ENCODE data around the gene IFRD2. TPM values are rescaled to one million over a fixed set of nuclear protein-coding genes. Genes with fewer than 3 reads are reported as not detected.

IFRD2 gene, protein sequence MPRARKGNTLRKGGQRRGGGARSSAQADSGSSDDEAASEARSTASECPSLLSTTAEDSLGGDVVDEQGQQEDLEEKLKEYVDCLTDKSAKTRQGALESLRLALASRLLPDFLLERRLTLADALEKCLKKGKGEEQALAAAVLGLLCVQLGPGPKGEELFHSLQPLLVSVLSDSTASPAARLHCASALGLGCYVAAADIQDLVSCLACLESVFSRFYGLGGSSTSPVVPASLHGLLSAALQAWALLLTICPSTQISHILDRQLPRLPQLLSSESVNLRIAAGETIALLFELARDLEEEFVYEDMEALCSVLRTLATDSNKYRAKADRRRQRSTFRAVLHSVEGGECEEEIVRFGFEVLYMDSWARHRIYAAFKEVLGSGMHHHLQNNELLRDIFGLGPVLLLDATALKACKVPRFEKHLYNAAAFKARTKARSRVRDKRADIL
- 135 and 160 TPM in 2 replicates for total RNA-seq (2012; rRNA removed)

DNA sequence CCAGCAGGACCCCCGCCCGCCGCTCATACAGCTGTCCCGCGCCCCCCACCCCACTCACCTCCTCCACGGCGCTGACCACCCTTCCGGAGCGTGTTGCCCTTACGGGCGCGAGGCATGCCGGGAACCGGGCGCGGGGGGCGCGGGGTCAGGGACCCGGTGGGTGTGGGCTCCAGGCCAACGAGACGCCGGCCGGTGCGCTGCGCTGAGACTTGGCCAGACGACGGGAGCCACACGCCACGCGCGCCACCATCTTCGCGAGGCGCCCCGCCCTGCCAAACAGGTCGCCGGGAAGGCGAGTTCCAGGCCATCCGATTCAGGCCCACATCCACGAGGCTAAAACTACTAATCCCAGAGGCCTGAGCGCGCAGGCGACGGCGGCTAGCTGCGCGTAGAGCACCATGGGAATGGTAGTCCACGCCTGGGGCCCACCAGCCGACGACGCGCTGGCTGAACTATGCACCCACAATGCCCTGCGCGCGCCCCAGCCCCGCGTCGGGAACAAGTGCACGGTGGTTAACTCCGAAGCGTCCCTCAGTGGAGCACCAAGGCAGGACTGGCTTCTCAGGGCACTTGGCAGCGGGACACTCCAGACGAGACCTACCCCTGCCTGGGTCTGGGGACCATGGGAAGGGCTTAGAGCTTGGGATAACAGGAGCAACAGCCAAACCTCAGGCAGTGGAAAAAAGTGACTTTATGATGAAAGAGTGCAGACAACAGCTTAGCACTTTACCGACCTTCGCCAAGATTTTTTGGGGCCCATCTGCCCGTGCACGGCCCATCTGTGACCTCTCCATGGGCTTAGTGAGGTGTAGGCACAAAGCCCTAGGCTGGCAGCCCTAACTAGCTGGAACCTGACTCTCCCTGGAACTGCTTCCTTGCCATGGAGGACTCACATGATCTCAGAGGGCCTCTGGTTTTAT, at the start of gene IFRD2:
IFRD2 (minus strand) TSS at position 271 of the 920 bp plus-strand sequence; CDS start at position 116, 155 bp downstream.
- Histone ChIP-seq H3K36me3 (ENCODE audit: insufficient read depth, low read length) (peaks cover 27% of the 10 kb centered on the region), H3K9ac (ENCODE audit: low read depth, low read length) (peak within 1 kb of the TSS; percentile 88), H3K9me3 (replicated peaks; ENCODE audit: low read length) (no peaks in the 10 kb centered on the region), H3K4me3 (ENCODE audit: low read length) (peak within 1 kb of the TSS; percentile 85), H3K27me3 (ENCODE audit: control insufficient read depth, insufficient read depth, low read length) (no peaks in the 10 kb centered on the region), H3K4me1 (ENCODE audit: control insufficient read depth, insufficient read depth, low read length) (peaks cover 6% of the 10 kb centered on the region), H3K4me2 (ENCODE audit: low read length) (peak within 1 kb of the TSS; percentile 91)

DNA sequence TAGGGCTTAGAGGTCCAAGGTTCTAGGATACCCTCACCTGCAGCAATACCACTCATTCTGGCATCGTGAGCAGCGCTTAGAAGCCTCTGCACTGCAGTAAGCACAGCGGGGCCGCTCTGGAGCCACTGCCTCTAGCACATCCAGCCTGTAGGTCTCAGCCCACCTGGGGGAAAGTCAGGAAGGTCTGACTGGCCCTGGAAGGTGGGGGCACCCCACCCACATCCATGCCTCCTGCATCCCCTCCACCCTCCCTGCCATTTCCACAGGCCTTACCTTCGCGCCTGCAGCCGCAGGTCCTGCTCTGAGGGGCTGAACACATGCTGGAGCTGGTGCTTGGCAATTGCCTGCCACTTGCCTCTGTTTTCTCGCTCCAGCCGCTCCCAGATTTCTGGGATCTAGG, 49.3 kb upstream of the IFRD2 start:
- Histone ChIP-seq H3K36me3 (ENCODE audit: insufficient read depth, low read length) (no peaks in the 10 kb centered on the region), H3K4me3 (ENCODE audit: low read length) (peak overlapping the region; percentile 79), H3K27me3 (ENCODE audit: control insufficient read depth, insufficient read depth, low read length) (no peaks in the 10 kb centered on the region), H3K9me3 (replicated peaks; ENCODE audit: low read length) (no peaks in the 10 kb centered on the region), H3K4me1 (ENCODE audit: control insufficient read depth, insufficient read depth, low read length) (peaks cover 46% of the 10 kb centered on the region), H3K4me2 (ENCODE audit: low read length) (peak overlapping the region; percentile 81), H3K9ac (ENCODE audit: low read depth, low read length) (peak overlapping the region; percentile 82)

DNA sequence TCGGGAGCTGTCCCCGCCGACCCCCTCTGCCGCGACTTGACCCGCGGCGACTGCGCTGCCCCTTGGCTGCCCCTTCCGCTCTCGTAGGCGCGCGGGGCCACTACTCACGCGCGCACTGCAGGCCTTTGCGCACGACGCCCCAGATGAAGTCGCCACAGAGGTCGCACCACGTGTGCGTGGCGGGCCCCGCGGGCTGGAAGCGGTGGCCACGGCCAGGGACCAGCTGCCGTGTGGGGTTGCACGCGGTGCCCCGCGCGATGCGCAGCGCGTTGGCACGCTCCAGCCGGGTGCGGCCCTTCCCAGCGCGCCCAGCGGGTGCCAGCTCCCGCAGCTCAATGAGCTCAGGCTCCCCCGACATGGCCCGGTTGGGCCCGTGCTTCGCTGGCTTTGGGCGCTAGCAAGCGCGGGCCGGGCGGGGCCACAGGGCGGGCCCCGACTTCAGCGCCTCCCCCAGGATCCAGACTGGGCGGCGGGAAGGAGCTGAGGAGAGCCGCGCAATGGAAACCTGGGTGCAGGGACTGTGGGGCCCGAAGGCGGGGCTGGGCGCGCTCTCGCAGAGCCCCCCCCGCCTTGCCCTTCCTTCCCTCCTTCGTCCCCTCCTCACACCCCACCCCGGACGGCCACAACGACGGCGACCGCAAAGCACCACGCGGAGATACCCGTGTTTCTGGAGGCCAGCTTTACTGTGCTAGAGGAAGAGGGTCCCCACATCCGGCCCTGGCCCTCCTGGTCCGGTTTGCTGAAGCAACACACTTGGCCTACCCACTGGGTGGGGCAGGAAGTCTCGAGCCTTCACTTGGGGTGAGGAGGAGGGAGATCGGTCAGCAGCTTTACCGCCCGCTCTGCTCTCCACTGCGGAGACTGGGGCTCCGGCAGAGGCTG, 48.5 kb upstream of the IFRD2 start, which contains the start of gene RASSF1:
RASSF1 (minus strand) TSS at position 389 of the 882 bp plus-strand sequence; CDS start at position 358, 31 bp downstream.
- Histone ChIP-seq H3K27me3 (ENCODE audit: control insufficient read depth, insufficient read depth, low read length) (no peaks in the 10 kb centered on the region), H3K4me3 (ENCODE audit: low read length) (peak within 1 kb of the TSS; percentile 79), H3K4me2 (ENCODE audit: low read length) (peak within 1 kb of the TSS; percentile 81), H3K4me1 (ENCODE audit: control insufficient read depth, insufficient read depth, low read length) (peaks cover 49% of the 10 kb centered on the region), H3K9me3 (replicated peaks; ENCODE audit: low read length) (no peaks in the 10 kb centered on the region), H3K36me3 (ENCODE audit: insufficient read depth, low read length) (no peaks in the 10 kb centered on the region), H3K9ac (ENCODE audit: low read depth, low read length) (peak within 1 kb of the TSS; percentile 82)

- no peaks in the 10 kb centered on the region for H3K36me3 ChIP-seq (ENCODE audit: insufficient read depth, low read length)
- H3K4me3 ChIP-seq (ENCODE audit: low read length): peak overlapping the region; percentile 79
- H3K9me3 ChIP-seq (replicated peaks; ENCODE audit: low read length): no peaks in the 10 kb centered on the region
- H3K9ac ChIP-seq (ENCODE audit: low read depth, low read length): peak overlapping the region; percentile 82
- no peaks in the 10 kb centered on the region for H3K27me3 ChIP-seq (ENCODE audit: control insufficient read depth, insufficient read depth, low read length)
- H3K4me2 ChIP-seq (ENCODE audit: low read length): peak overlapping the region; percentile 81
- H3K4me1 ChIP-seq (ENCODE audit: control insufficient read depth, insufficient read depth, low read length): peaks cover 49% of the 10 kb centered on the region
Observed at GRCh38 chr3:50340147-50340447, 47.9 kb upstream of the IFRD2 start.

DNA sequence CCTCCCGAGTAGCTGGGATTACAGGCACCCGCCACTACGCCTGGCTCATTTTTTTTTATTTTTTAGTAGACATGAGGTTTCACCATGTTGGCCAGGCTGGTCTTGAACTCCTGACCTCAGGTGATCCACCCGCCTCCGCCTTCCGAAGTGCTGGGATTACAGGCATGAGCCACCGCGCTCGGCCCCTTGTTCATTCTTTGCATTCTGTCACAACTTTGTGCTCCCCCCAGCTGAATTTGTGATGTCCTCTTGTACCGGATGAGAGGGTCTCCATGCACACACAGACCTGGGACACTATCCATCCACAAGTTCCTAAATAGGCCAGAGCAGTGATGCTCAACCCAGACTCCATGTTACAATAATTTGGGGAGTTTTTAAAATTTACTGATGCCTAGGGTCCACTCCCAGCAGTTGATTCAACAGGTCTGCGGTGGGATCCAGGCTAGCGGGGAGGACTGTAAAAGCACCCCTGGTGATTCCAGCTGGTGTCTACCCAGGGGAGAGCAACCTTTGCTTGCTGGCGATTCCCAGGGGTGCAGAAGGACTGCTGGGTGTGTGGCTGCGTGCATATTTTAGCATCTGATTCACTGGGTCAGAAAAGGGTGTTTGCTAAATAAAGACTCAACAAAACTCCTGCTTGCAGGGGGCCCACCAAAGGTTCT, 47.4 kb upstream of the IFRD2 start:
- peaks cover 53% of the 10 kb centered on the region for H3K4me1 ChIP-seq (ENCODE audit: control insufficient read depth, insufficient read depth, low read length)
- H3K4me3 ChIP-seq (ENCODE audit: low read length): peak overlapping the region; percentile 79
- H3K4me2 ChIP-seq (ENCODE audit: low read length): peak overlapping the region; percentile 81
- no peaks in the 10 kb centered on the region for H3K27me3 ChIP-seq (ENCODE audit: control insufficient read depth, insufficient read depth, low read length)
- H3K9me3 ChIP-seq (replicated peaks; ENCODE audit: low read length): no peaks in the 10 kb centered on the region
- peak overlapping the region; percentile 82 for H3K9ac ChIP-seq (ENCODE audit: low read depth, low read length)
- H3K36me3 ChIP-seq (ENCODE audit: insufficient read depth, low read length): no peaks in the 10 kb centered on the region

- Histone ChIP-seq H3K9ac (ENCODE audit: low read depth, low read length) (no peak overlapping the region), H3K36me3 (ENCODE audit: insufficient read depth, low read length) (no peaks in the 10 kb centered on the region), H3K4me3 (ENCODE audit: low read length) (peak overlapping the region; percentile 21), H3K4me1 (ENCODE audit: control insufficient read depth, insufficient read depth, low read length) (peaks cover 60% of the 10 kb centered on the region), H3K27me3 (ENCODE audit: control insufficient read depth, insufficient read depth, low read length) (no peaks in the 10 kb centered on the region), H3K9me3 (replicated peaks; ENCODE audit: low read length) (no peaks in the 10 kb centered on the region), H3K4me2 (ENCODE audit: low read length) (peak overlapping the region; percentile 81)
Observed at GRCh38 chr3:50338965-50339364, 46.7 kb upstream of the IFRD2 start.

- peak overlapping the region; percentile 94 for H3K9ac ChIP-seq (ENCODE audit: low read depth, low read length)
- H3K27me3 ChIP-seq (ENCODE audit: control insufficient read depth, insufficient read depth, low read length): no peaks in the 10 kb centered on the region
- no peaks in the 10 kb centered on the region for H3K9me3 ChIP-seq (replicated peaks; ENCODE audit: low read length)
- H3K36me3 ChIP-seq (ENCODE audit: insufficient read depth, low read length): no peaks in the 10 kb centered on the region
- H3K4me1 ChIP-seq (ENCODE audit: control insufficient read depth, insufficient read depth, low read length): peaks cover 69% of the 10 kb centered on the region
- H3K4me3 ChIP-seq (ENCODE audit: low read length): peak overlapping the region; percentile 98
- peak overlapping the region; percentile 81 for H3K4me2 ChIP-seq (ENCODE audit: low read length)
Observed at GRCh38 chr3:50337175-50337861, 45.1 kb upstream of the IFRD2 start.

DNA sequence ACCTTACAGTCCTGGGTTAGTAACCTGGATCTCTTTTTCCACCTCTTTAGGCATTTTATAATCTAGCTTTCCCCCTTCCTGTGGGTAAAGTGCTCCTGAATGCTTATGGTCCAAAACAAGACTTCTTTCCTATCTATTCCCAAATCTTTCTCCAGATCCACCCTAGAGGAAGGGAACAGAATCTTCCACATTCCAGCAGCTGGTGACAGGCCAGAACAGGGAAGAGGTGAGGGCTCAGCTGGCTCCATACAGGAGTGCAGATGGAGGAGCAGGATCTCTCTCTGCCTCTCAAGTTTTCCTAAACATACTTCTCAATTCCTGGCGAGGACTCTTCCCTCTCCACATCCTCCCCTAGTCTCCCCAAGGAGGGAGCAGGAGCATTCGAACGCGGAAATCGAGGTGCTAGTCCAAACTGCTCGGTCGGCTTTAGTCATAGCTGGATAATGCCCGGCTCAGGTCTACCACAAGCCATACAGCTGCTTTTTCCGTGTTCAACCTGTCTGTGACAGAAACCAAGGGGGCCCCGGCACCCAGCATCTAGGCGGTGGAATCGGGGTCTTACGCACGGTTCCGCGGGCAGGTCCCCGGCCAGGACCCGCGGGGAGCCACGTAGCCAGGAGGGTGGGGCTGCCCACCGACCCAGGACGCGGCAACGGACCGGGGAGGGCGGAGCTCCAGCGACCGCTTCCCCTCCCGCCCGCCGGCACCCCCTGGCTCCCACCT, 44.4 kb upstream of the IFRD2 start:
- Histone ChIP-seq H3K4me1 (ENCODE audit: control insufficient read depth, insufficient read depth, low read length) (peaks cover 68% of the 10 kb centered on the region), H3K9ac (ENCODE audit: low read depth, low read length) (peak overlapping the region; percentile 94), H3K36me3 (ENCODE audit: insufficient read depth, low read length) (peaks cover 7% of the 10 kb centered on the region), H3K4me2 (ENCODE audit: low read length) (peak overlapping the region; percentile 81), H3K9me3 (replicated peaks; ENCODE audit: low read length) (no peaks in the 10 kb centered on the region), H3K27me3 (ENCODE audit: control insufficient read depth, insufficient read depth, low read length) (no peaks in the 10 kb centered on the region), H3K4me3 (ENCODE audit: low read length) (peak overlapping the region; percentile 98)

- H3K4me2 ChIP-seq (ENCODE audit: low read length): peak overlapping the region; percentile 60
- H3K4me1 ChIP-seq (ENCODE audit: control insufficient read depth, insufficient read depth, low read length): peaks cover 48% of the 10 kb centered on the region
- H3K9ac ChIP-seq (ENCODE audit: low read depth, low read length): peak overlapping the region; percentile 32
- no peaks in the 10 kb centered on the region for H3K27me3 ChIP-seq (ENCODE audit: control insufficient read depth, insufficient read depth, low read length)
- peaks cover 28% of the 10 kb centered on the region for H3K36me3 ChIP-seq (ENCODE audit: insufficient read depth, low read length)
- H3K9me3 ChIP-seq (replicated peaks; ENCODE audit: low read length): no peaks in the 10 kb centered on the region
- H3K4me3 ChIP-seq (ENCODE audit: low read length): peak overlapping the region; percentile 2
Observed at GRCh38 chr3:50334339-50335075, 42.3 kb upstream of the IFRD2 start.
